Activated CD4-positive, alpha-beta T cell treated with anti-CD3 and anti-CD28 coated beads, Interleukin-2, amount 50 U/mL, for 48 hours (primary cell): Measurements from ENCODE around the gene CERS1.

Experiments used
- DNase-seq, 2 experiments: peaks; one replicate each; pipeline ENCODE4 v3.0.0-alpha.2; 2020

Gene CERS1

GRCh38 chr19:18870531-18871172 is 25.3 kb downstream of the CERS1 start:
- DNase-seq: no peak

GRCh38 chr19:18869781-18870530 is 26.0 kb downstream of the CERS1 start:
- DNase-seq: no peak

- no peak for DNase-seq
Measured at GRCh38 chr19:18869023-18869618, 26.8 kb downstream of the CERS1 start.

GRCh38 chr19:18868380-18869022 is 27.5 kb downstream of the CERS1 start:
- no peak for DNase-seq

GRCh38 chr19:18867751-18868150 is 28.2 kb downstream of the CERS1 start:
- DNase-seq: no peak

- DNase-seq: no peak
Measured at GRCh38 chr19:18867199-18867598, 28.8 kb downstream of the CERS1 start.

GRCh38 chr19:18866800-18867123 is 29.2 kb downstream of the CERS1 start:
- no peak for DNase-seq

GRCh38 chr19:18865973-18866799 is 29.8 kb downstream of the CERS1 start:
- peak; percentile 66 to 71 for DNase-seq

- DNase-seq: no peak
Measured at GRCh38 chr19:18865106-18865972, 30.6 kb downstream of the CERS1 start.

GRCh38 chr19:18863843-18864362 is 32.1 kb downstream of the CERS1 start:
- DNase-seq: no peak

GRCh38 chr19:18862976-18863842 is 32.7 kb downstream of the CERS1 start:
- DNase-seq: no peak

- no peak for DNase-seq
Measured at GRCh38 chr19:18861917-18862316, 34.0 kb downstream of the CERS1 start.

GRCh38 chr19:18861235-18861634 is 34.7 kb downstream of the CERS1 start:
- no peak for DNase-seq

GRCh38 chr19:18860725-18861124 is 35.2 kb downstream of the CERS1 start:
- DNase-seq: no peak

- no peak for DNase-seq
Measured at GRCh38 chr19:18860302-18860700, 35.7 kb downstream of the CERS1 start.

GRCh38 chr19:18859676-18860301 is 36.2 kb downstream of the CERS1 start:
- DNase-seq: no peak

GRCh38 chr19:18858906-18859646 is 36.9 kb downstream of the CERS1 start:
- no peak for DNase-seq

GRCh38 chr19:18857223-18857622 is 38.7 kb downstream of the CERS1 start:
- DNase-seq: no peak

- DNase-seq: no peak
Measured at GRCh38 chr19:18856385-18857126, 39.4 kb downstream of the CERS1 start.
